OCI-LY1 (cell line): ENCODE data around the gene WDR5B.

Experiments
- EZH2 ChIP-seq: fragments of 200-600 bp; sonication (generic), shearing (Covaris generic); IDR thresholded peaks from 2 replicates; pipeline ENCODE4 v1.8.0; 2017; ENCODE audit warnings: borderline replicate concordance, mixed run types, mild to moderate bottlenecking, antibody characterized with exemption, low read length, moderate library complexity, mixed read lengths
- TF ChIP-seq, protein P1 (sequence below): fragments of 200-600 bp; sonication (generic), shearing (Covaris generic); IDR thresholded peaks from 2 replicates; pipeline ENCODE4 v1.5.1; 2017; ENCODE audit warnings: mild to moderate bottlenecking, antibody characterized with exemption, low read length, moderate library complexity, mixed read lengths

DNA sequence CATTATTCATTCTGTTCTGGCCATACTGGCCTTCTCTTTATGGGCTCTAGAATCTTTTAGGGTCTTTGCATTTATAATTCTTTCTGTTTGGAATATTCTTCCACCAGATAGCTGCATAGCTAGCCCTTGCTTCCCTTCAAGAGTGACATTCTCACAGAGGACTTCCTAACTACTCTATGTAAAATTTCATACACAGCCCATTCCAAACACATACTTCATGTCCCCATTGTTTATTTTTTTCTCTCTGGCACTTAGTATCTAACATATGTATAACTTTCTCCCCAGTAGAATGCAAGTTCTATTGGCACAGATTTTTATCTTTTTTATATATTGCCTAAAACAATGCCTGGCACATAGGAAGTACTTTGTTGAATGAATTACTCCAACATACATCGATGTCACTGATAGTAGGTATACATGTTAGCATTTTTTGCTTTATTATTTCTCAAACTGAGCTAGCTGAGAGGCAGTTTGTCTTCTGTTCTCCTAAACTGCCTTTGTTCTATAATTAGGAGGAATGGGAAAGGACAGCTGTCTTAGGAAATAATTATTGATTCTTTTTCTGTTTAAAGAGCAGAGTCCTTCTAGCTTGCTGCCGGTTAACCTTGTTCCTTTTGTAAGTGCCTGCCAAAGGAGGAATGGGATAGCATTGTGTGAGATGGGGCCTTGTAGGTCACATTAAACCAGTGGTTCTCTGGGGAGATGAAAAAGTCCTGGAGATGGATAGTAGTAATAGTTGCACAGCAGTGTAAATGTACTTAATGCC, 24.0 kb downstream of the WDR5B start:
- TF ChIP-seq, protein P1, sequence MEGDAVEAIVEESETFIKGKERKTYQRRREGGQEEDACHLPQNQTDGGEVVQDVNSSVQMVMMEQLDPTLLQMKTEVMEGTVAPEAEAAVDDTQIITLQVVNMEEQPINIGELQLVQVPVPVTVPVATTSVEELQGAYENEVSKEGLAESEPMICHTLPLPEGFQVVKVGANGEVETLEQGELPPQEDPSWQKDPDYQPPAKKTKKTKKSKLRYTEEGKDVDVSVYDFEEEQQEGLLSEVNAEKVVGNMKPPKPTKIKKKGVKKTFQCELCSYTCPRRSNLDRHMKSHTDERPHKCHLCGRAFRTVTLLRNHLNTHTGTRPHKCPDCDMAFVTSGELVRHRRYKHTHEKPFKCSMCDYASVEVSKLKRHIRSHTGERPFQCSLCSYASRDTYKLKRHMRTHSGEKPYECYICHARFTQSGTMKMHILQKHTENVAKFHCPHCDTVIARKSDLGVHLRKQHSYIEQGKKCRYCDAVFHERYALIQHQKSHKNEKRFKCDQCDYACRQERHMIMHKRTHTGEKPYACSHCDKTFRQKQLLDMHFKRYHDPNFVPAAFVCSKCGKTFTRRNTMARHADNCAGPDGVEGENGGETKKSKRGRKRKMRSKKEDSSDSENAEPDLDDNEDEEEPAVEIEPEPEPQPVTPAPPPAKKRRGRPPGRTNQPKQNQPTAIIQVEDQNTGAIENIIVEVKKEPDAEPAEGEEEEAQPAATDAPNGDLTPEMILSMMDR, result no peak
- no peak for TF ChIP-seq EZH2
